Measurements from ENCODE around the gene LRCH4.
A peak's percentile ranks its signal among the peaks of the same experiment; 100 is the strongest.

Gene LRCH4

GRCh38 chr7:100586266-100587025 lies 517 bp upstream of the LRCH4 start, which contains the start of gene FBXO24:
TSS of gene FBXO24 (plus strand) at chr7:100586328. CDS start at chr7:100586626, 298 bp downstream.
- no peak for TF ChIP-seq USF1 (IDR thresholded peaks at IDR 0.05)
- TF ChIP-seq YY1 (IDR thresholded peaks at IDR 0.05; ENCODE audit: low read depth) = peak; percentile 50; the same call in 1 of the 2 replicates
- peak; percentile 41 for TF ChIP-seq TAF1 (IDR thresholded peaks at IDR 0.05; ENCODE audit: low read depth)
- TF ChIP-seq ZBTB7A (IDR thresholded peaks at IDR 0.05; ENCODE audit: low read depth) = peak; percentile 98

GRCh38 chr7:100584683-100585510 lies 1.0 kb downstream of the LRCH4 start:
- TF ChIP-seq MAX (IDR thresholded peaks at IDR 0.05) (peak; percentile 38; the same call in 1 of the 2 replicates), TAF1 (IDR thresholded peaks at IDR 0.05; ENCODE audit: low read depth) (no peak), YY1 (IDR thresholded peaks at IDR 0.05; ENCODE audit: low read depth) (no peak), RAD21 (IDR thresholded peaks at IDR 0.05; ENCODE audit: low read depth) (no peak), CREB1 (IDR thresholded peaks at IDR 0.05; ENCODE audit: low read depth) (peak; percentile 66), USF1 (IDR thresholded peaks at IDR 0.05) (no peak), ZBTB7A (IDR thresholded peaks at IDR 0.05; ENCODE audit: low read depth) (0 out of 2 replicates have a peak, but pooled peaks have one; percentile 49), EP300 (IDR thresholded peaks at IDR 0.05; ENCODE audit: borderline replicate concordance) (no peak), TEAD4 (IDR thresholded peaks at IDR 0.05) (no peak), FOXM1 (IDR thresholded peaks at IDR 0.05; ENCODE audit: borderline replicate concordance, low read depth) (no peak), NFIC (IDR thresholded peaks at IDR 0.05) (no peak), REST (IDR thresholded peaks at IDR 0.05; ENCODE audit: low read depth) (peak; percentile 39; the same call in 1 of the 2 replicates), CEBPB (IDR thresholded peaks at IDR 0.05) (no peak), TCF12 (IDR thresholded peaks at IDR 0.05; ENCODE audit: low read depth) (no peak), EGR1 (IDR thresholded peaks at IDR 0.05) (no peak)

GRCh38 chr7:100584054-100584682 lies 1.8 kb downstream of the LRCH4 start:
- no peak for TF ChIP-seq CREB1 (IDR thresholded peaks at IDR 0.05; ENCODE audit: low read depth)
- TF ChIP-seq ZBTB7A (IDR thresholded peaks at IDR 0.05; ENCODE audit: low read depth) = no peak
- TF ChIP-seq TEAD4 (IDR thresholded peaks at IDR 0.05) = no peak
- TF ChIP-seq CEBPB (IDR thresholded peaks at IDR 0.05) = no peak
- TF ChIP-seq YY1 (IDR thresholded peaks at IDR 0.05; ENCODE audit: low read depth) = no peak
- no peak for TF ChIP-seq TCF12 (IDR thresholded peaks at IDR 0.05; ENCODE audit: low read depth)
- no peak for TF ChIP-seq EP300 (IDR thresholded peaks at IDR 0.05; ENCODE audit: borderline replicate concordance)
- no peak for TF ChIP-seq USF1 (IDR thresholded peaks at IDR 0.05)
- TF ChIP-seq NFIC (IDR thresholded peaks at IDR 0.05) = no peak
- TF ChIP-seq REST (IDR thresholded peaks at IDR 0.05; ENCODE audit: low read depth) = no peak
- TF ChIP-seq TAF1 (IDR thresholded peaks at IDR 0.05; ENCODE audit: low read depth) = no peak
- TF ChIP-seq EGR1 (IDR thresholded peaks at IDR 0.05) = no peak
- no peak for TF ChIP-seq MAX (IDR thresholded peaks at IDR 0.05)
- no peak for TF ChIP-seq FOXM1 (IDR thresholded peaks at IDR 0.05; ENCODE audit: borderline replicate concordance, low read depth)
- no peak for TF ChIP-seq RAD21 (IDR thresholded peaks at IDR 0.05; ENCODE audit: low read depth)
